Activated CD8-positive, alpha-beta T cell treated with anti-CD3 and anti-CD28 coated beads for 36 hours (primary cell): ENCODE data around the gene TEX44. TPM values are rescaled to one million over a fixed set of nuclear protein-coding genes. Genes with fewer than 3 reads are reported as not detected.

ENCODE experiments used
- ATAC-seq: fragments of 200-7000 bp; cut with Tn5 transposase; one replicate; pipeline ENCODE4 v1.10.0; 2021; ENCODE audit warnings: mild to moderate bottlenecking, moderate library complexity
- CTCF ChIA-PET: fragments of 350-600 bp; sonication (Branson Sonifier 250); formaldehyde crosslinking; loops from one replicate; lab custom pipeline; 2021; ENCODE audit warnings: antibody characterized with exemption; lab: Charles Lee
- POLR2A ChIA-PET: fragments of 350-600 bp; sonication (Branson Sonifier 250); formaldehyde crosslinking; loops from one replicate; lab custom pipeline; 2021; ENCODE audit warnings: antibody characterized with exemption; lab: Charles Lee
- DNase-seq: peaks from one replicate; pipeline ENCODE4 v3.0.0-alpha.2; 2020
- H3K27ac Mint-ChIP-seq: one replicate; pipeline ENCODE4 v1.8.0; 2021; ENCODE audit warnings: mild to moderate bottlenecking, mixed read lengths
- H3K27me3 Mint-ChIP-seq: one replicate; pipeline ENCODE4 v1.8.0; 2021; ENCODE audit warnings: mixed read lengths
- H3K36me3 Mint-ChIP-seq: one replicate; pipeline ENCODE4 v1.8.0; 2021; ENCODE audit warnings: low read depth, mixed read lengths
- H3K4me1 Mint-ChIP-seq: one replicate; pipeline ENCODE4 v1.8.0; 2021; ENCODE audit warnings: low read depth, mixed read lengths
- H3K4me3 Mint-ChIP-seq: one replicate; pipeline ENCODE4 v1.8.0; 2021; ENCODE audit warnings: mild to moderate bottlenecking, moderate library complexity, mixed read lengths
- H3K9me3 Mint-ChIP-seq: one replicate; pipeline ENCODE4 v1.8.0; 2021; ENCODE audit warnings: mixed read lengths
- intact Hi-C: fragments of 100-400 bp; cut with micrococcal nuclease; formaldehyde crosslinking; loops from one replicate; pipeline ENCODE4 v1.10.0; 2022
- total RNA-seq, 2 experiments: library from RNA; stranded (reverse); gene quantifications; one replicate each; pipeline ENCODE4 v1.2.3, GENCODE V29; 2021
- TF ChIP-seq, protein P1 (sequence below): fragments of 200-600 bp; IDR thresholded peaks from one replicate; pipeline ENCODE4 v1.8.0; 2022; ENCODE audit warnings: antibody characterized with exemption, mild to moderate bottlenecking

The TEX44 gene
- total RNA-seq, 2 experiments from 2014 or later: not detected

- H3K9me3 Mint-ChIP-seq: no peaks in the 10 kb centered on the region
- H3K27ac Mint-ChIP-seq: no peak overlapping the region
- TF ChIP-seq, protein P1, sequence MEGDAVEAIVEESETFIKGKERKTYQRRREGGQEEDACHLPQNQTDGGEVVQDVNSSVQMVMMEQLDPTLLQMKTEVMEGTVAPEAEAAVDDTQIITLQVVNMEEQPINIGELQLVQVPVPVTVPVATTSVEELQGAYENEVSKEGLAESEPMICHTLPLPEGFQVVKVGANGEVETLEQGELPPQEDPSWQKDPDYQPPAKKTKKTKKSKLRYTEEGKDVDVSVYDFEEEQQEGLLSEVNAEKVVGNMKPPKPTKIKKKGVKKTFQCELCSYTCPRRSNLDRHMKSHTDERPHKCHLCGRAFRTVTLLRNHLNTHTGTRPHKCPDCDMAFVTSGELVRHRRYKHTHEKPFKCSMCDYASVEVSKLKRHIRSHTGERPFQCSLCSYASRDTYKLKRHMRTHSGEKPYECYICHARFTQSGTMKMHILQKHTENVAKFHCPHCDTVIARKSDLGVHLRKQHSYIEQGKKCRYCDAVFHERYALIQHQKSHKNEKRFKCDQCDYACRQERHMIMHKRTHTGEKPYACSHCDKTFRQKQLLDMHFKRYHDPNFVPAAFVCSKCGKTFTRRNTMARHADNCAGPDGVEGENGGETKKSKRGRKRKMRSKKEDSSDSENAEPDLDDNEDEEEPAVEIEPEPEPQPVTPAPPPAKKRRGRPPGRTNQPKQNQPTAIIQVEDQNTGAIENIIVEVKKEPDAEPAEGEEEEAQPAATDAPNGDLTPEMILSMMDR: no peak
- H3K4me3 Mint-ChIP-seq: peak overlapping the region; percentile 50
- ATAC-seq: peak; percentile 77
- intact Hi-C loops: loop anchor here (5.0 kb wide), 2 partner anchors 43 to 88 kb away; no protein-coding TSS in a partner anchor
- peaks cover 4% of the 10 kb centered on the region for H3K27me3 Mint-ChIP-seq
- CTCF ChIA-PET: interaction anchor here (0.7 to 2.4 kb wide), 9 partner anchors 8 to 122 kb away, joined by 3 to 13 read pairs (median 3); no protein-coding TSS in a partner anchor
- H3K36me3 Mint-ChIP-seq: no peaks in the 10 kb centered on the region
- H3K4me1 Mint-ChIP-seq: peaks cover 14% of the 10 kb centered on the region
- DNase-seq: peak; percentile 96
- POLR2A ChIA-PET: interaction anchor here (1.0 to 1.7 kb wide), 3 partner anchors 9 to 152 kb away, joined by 3 to 8 read pairs (median 3); partner anchors contain the start of gene PTMA
Observed at GRCh38 chr2:231604685-231605606, 12.3 kb downstream of the TEX44 start.

GRCh38 chr2:231605607-231606091, 13.0 kb downstream of the TEX44 start:
- DNase-seq (no peak), ATAC-seq (no peak)
- POLR2A ChIA-PET: interaction anchor here (1.0 to 1.7 kb wide), 2 partner anchors 8 to 153 kb away, joined by 3 to 8 read pairs; no protein-coding TSS in a partner anchor
- peak overlapping the region; percentile 7 for H3K4me3 Mint-ChIP-seq
- H3K27me3 Mint-ChIP-seq: peaks cover 4% of the 10 kb centered on the region
- intact Hi-C loops: no loop called here
- H3K9me3 Mint-ChIP-seq: no peaks in the 10 kb centered on the region
- TF ChIP-seq, protein P1: no peak
- peaks cover 17% of the 10 kb centered on the region for H3K4me1 Mint-ChIP-seq
- no peak overlapping the region for H3K27ac Mint-ChIP-seq
- CTCF ChIA-PET: interaction anchor here (1.6 to 10.1 kb wide), 3 partner anchors 48 to 109 kb away, joined by 3 to 236 read pairs (median 13); no protein-coding TSS in a partner anchor
- H3K36me3 Mint-ChIP-seq: no peaks in the 10 kb centered on the region

DNA sequence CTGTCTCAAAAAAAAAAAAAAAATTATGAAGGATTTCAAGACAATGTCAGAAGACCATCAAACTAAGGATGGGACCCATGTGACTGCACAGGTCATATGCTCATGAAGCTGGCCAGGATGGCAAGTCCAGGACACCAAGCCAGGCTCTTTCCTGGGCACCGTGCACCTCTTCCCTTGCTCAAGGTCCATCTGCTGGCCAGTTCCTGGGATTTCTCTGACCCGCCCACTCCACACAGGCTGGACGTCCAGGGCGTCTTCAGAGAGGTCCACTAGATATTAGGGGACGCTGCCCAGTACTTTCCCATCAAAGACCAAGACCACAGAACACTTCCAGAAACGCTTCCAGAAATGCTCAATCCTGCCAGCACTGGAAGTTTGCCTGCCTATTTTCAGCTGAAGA, 14.3 kb downstream of the TEX44 start:
- DNase-seq (no peak), ATAC-seq (no peak)
- Mint-ChIP-seq H3K4me3 (no peak overlapping the region), H3K4me1 (peaks cover 23% of the 10 kb centered on the region), H3K9me3 (no peaks in the 10 kb centered on the region), H3K27me3 (peaks cover 4% of the 10 kb centered on the region), H3K36me3 (no peaks in the 10 kb centered on the region), H3K27ac (no peak overlapping the region)
- CTCF ChIA-PET: interaction anchor here (10.1 kb wide), 1 partner anchor 67 kb away, joined by 236 read pairs; no protein-coding TSS in a partner anchor
- TF ChIP-seq, protein P1: no peak
- POLR2A ChIA-PET: interaction anchor here (10.0 kb wide), 1 partner anchor 100 kb away, joined by 166 read pairs; the partner anchor contains the start of gene PTMA
- intact Hi-C loops: no loop called here

- Mint-ChIP-seq H3K27me3 (no peaks in the 10 kb centered on the region), H3K27ac (peak overlapping the region; percentile 97), H3K9me3 (no peaks in the 10 kb centered on the region), H3K4me1 (peaks cover 36% of the 10 kb centered on the region), H3K36me3 (no peaks in the 10 kb centered on the region), H3K4me3 (peak overlapping the region; percentile 87)
- DNase-seq (peak; percentile 81), ATAC-seq (peak; percentile 47)
- POLR2A ChIA-PET: interaction anchor here (0.8 to 10.0 kb wide), 12 partner anchors 11 to 155 kb away, joined by 4 to 166 read pairs (median 21); partner anchors contain the start of genes NCL and PTMA
- intact Hi-C loops: loop anchor here (2.0 to 5.0 kb wide), 3 partner anchors 63 to 171 kb away; partner anchors contain the start of gene PDE6D
- CTCF ChIA-PET: interaction anchor here (0.6 to 10.1 kb wide), 29 partner anchors 11 to 160 kb away, joined by 3 to 236 read pairs (median 3); partner anchors contain the start of genes NMUR1 and PTMA
- TF ChIP-seq, protein P1: no peak
Observed at GRCh38 chr2:231611273-231612108, 18.8 kb downstream of the TEX44 start.
